ENCODE results near the gene THBS4.

DNA sequence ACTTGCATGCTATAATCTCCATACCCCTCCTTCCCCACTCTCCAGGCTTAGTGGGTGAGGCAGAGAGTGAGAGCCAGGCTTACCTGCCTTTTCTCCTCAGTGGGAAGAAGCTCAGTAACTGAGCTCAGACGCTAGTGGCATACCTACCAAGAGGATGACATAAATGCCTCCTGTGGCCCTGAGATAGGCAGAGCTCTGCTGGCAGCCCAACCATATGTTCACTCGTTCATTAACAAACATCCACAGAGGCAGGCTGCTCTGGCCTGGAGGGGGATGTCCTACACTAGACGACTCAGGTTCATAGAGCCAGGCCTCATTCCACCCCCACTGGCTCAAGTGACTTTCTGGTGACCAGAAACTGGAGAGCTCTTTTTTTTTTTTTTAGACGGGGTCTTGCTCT is 81.3 kb downstream of the THBS4 start:
- TF ChIP-seq, protein P1, sequence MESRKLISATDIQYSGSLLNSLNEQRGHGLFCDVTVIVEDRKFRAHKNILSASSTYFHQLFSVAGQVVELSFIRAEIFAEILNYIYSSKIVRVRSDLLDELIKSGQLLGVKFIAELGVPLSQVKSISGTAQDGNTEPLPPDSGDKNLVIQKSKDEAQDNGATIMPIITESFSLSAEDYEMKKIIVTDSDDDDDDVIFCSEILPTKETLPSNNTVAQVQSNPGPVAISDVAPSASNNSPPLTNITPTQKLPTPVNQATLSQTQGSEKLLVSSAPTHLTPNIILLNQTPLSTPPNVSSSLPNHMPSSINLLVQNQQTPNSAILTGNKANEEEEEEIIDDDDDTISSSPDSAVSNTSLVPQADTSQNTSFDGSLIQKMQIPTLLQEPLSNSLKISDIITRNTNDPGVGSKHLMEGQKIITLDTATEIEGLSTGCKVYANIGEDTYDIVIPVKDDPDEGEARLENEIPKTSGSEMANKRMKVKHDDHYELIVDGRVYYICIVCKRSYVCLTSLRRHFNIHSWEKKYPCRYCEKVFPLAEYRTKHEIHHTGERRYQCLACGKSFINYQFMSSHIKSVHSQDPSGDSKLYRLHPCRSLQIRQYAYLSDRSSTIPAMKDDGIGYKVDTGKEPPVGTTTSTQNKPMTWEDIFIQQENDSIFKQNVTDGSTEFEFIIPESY (IDR thresholded peaks at IDR 0.05; ENCODE audit: borderline replicate concordance, low read depth): no peak
- TF ChIP-seq CHD2 (IDR thresholded peaks at IDR 0.05; ENCODE audit: low read length, partially characterized antibody): no peak
- no peak for TF ChIP-seq JUND (IDR thresholded peaks at IDR 0.05)
- TF ChIP-seq, protein P2, sequence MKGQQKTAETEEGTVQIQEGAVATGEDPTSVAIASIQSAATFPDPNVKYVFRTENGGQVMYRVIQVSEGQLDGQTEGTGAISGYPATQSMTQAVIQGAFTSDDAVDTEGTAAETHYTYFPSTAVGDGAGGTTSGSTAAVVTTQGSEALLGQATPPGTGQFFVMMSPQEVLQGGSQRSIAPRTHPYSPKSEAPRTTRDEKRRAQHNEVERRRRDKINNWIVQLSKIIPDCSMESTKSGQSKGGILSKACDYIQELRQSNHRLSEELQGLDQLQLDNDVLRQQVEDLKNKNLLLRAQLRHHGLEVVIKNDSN (IDR thresholded peaks at IDR 0.05; ENCODE audit: borderline replicate concordance, low read depth): no peak
- TF ChIP-seq, protein P3, sequence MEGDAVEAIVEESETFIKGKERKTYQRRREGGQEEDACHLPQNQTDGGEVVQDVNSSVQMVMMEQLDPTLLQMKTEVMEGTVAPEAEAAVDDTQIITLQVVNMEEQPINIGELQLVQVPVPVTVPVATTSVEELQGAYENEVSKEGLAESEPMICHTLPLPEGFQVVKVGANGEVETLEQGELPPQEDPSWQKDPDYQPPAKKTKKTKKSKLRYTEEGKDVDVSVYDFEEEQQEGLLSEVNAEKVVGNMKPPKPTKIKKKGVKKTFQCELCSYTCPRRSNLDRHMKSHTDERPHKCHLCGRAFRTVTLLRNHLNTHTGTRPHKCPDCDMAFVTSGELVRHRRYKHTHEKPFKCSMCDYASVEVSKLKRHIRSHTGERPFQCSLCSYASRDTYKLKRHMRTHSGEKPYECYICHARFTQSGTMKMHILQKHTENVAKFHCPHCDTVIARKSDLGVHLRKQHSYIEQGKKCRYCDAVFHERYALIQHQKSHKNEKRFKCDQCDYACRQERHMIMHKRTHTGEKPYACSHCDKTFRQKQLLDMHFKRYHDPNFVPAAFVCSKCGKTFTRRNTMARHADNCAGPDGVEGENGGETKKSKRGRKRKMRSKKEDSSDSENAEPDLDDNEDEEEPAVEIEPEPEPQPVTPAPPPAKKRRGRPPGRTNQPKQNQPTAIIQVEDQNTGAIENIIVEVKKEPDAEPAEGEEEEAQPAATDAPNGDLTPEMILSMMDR (IDR thresholded peaks at IDR 0.05): no peak

Data from SK-N-SH (cell line).